ENCODE data around the gene KCNC2.

DNA sequence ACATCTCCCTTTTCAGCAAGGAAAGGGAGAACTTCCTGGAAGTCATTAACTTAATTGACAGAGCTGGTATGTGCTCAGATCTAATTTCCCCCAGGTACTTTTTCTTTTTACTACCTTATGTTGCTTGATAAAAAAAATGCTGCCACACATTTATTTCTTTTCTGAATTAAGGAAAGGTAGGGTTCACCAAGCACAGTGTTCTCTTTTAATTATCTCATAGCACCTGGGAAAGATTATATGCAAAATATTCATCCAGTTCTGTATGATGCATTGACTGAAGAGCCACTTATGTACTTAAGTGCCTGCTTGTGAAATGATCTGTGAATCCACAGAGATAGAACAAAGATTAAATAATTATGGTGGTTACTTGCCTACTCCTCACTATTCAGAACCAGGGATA lies 25.1 kb downstream of the KCNC2 start:
- TF ChIP-seq CTCF (IDR thresholded peaks at IDR 0.05) (no peak), POLR2AphosphoS5 (IDR thresholded peaks at IDR 0.05; ENCODE audit: low read depth, low read length) (no peak), REST (IDR thresholded peaks at IDR 0.05; ENCODE audit: insufficient read depth in 1 of 2, low read depth in 2 of 2, low read length in 1 of 2) (no peak)
